Fibroblast of skin of back (primary cell): ENCODE measurements around the gene NOTUM.
"Not testable (repeated sequence)": the region's sequence is repeated elsewhere in the genome, so short reads cannot be mapped to it uniquely, and the experiment has no call there.

ENCODE experiments used
- DNase-seq: peaks from one replicate; pipeline ENCODE4 v3.0.0-alpha.2; 2013

The NOTUM gene

GRCh38 chr17:81996232-81996756 lies 35.3 kb upstream of the NOTUM start:
- DNase-seq = no peak

- no peak for DNase-seq
Measured at GRCh38 chr17:81995463-81996231, 34.7 kb upstream of the NOTUM start.

- DNase-seq = no peak
Measured at GRCh38 chr17:81994593-81995462, 33.8 kb upstream of the NOTUM start.

- no peak for DNase-seq
Measured at GRCh38 chr17:81993729-81994592, 33.0 kb upstream of the NOTUM start.

GRCh38 chr17:81992306-81993102 lies 31.5 kb upstream of the NOTUM start:
- DNase-seq = no peak

- peak; percentile 59 for DNase-seq
Measured at GRCh38 chr17:81991684-81992305, 30.8 kb upstream of the NOTUM start.

- no peak for DNase-seq
Measured at GRCh38 chr17:81990836-81991683, 30.1 kb upstream of the NOTUM start.

- DNase-seq = no peak
Measured at GRCh38 chr17:81987161-81987770, 26.3 kb upstream of the NOTUM start.

- no peak for DNase-seq
Measured at GRCh38 chr17:81986606-81987005, 25.6 kb upstream of the NOTUM start.

- DNase-seq = no peak
Measured at GRCh38 chr17:81984773-81985410, 23.9 kb upstream of the NOTUM start.

- no peak for DNase-seq
Measured at GRCh38 chr17:81983639-81984373, 22.8 kb upstream of the NOTUM start.

- no peak for DNase-seq
Measured at GRCh38 chr17:81983011-81983638, 22.1 kb upstream of the NOTUM start.

- not testable (repeated sequence) for DNase-seq
Measured at GRCh38 chr17:81981511-81981910, 20.5 kb upstream of the NOTUM start.

- no peak for DNase-seq
Measured at GRCh38 chr17:81980707-81981343, 19.8 kb upstream of the NOTUM start.

- no peak for DNase-seq
Measured at GRCh38 chr17:81980122-81980521, 19.1 kb upstream of the NOTUM start.

GRCh38 chr17:81978524-81979298 lies 17.7 kb upstream of the NOTUM start:
- no peak for DNase-seq
